ENCODE measurements around the gene PPP1R12C. TPM values are rescaled to one million over a fixed set of nuclear protein-coding genes. Genes with fewer than 3 reads are reported as not detected.

The PPP1R12C gene
- total RNA-seq, 1 experiment from 2014 or later: 110 TPM

DNA sequence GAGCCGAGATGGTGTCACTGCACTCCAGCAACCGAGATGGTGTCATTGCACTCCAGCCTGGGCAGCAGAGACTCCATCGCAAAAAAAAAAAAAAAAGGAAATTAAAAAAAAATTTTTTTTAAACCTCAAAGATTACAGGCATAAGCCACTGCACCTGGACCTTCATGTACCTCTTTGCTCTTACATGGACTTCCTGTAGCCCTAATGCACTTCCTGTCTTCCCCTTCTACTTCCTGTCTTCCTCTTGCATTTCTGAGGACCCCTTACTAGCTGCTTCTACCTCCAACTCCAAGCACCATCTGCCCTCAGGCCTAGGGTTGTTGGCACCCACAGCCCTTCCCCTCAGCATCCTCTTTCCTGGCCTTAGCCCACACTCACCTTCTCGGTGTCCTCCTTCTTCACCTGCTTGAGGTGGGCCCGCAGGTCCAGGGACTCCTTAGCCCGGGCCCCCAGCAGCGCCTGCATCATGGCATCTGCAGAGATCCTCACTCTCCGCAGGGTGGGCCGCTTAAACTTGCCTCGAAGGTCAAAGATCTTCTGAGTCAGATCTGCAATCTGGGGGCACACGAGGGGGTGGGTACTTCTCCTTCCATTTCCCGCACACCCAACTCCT is 36.3 kb upstream of the PPP1R12C start:
- Histone ChIP-seq H3K4me2 (no peak overlapping the region), H3K36me3 (ENCODE audit: low read depth) (no peaks in the 10 kb centered on the region), H2AFZ (no peak overlapping the region), H3K27me3 (ENCODE audit: insufficient read depth, low read depth) (peaks cover 4% of the 10 kb centered on the region; the same call in 1 of the 2 replicates), H3K9me3 (ENCODE audit: insufficient read depth, low read depth) (no peaks in the 10 kb centered on the region), H3F3A (ENCODE audit: insufficient read depth, low read depth) (peaks cover 23% of the 10 kb centered on the region), H3K9me2 (ENCODE audit: insufficient read depth) (no peaks in the 10 kb centered on the region), H4K20me1 (ENCODE audit: insufficient read depth) (no peaks in the 10 kb centered on the region), H3K4me3 (no peak overlapping the region), H3K79me2 (ENCODE audit: low read depth) (no peaks in the 10 kb centered on the region), H3K4me1 (replicated peaks; ENCODE audit: insufficient read depth) (peaks cover 13% of the 10 kb centered on the region), H3K27ac (no peak overlapping the region)
- POLR2A ChIA-PET (ENCODE audit: unreplicated experiment): no interaction called here
- intact Hi-C loops (cut with micrococcal nuclease; ENCODE audit: unreplicated experiment): no loop called here
- TF ChIP-seq EZH2 (IDR thresholded peaks at IDR 0.05; ENCODE audit: low read depth): no peak
- TF ChIP-seq, protein P1, sequence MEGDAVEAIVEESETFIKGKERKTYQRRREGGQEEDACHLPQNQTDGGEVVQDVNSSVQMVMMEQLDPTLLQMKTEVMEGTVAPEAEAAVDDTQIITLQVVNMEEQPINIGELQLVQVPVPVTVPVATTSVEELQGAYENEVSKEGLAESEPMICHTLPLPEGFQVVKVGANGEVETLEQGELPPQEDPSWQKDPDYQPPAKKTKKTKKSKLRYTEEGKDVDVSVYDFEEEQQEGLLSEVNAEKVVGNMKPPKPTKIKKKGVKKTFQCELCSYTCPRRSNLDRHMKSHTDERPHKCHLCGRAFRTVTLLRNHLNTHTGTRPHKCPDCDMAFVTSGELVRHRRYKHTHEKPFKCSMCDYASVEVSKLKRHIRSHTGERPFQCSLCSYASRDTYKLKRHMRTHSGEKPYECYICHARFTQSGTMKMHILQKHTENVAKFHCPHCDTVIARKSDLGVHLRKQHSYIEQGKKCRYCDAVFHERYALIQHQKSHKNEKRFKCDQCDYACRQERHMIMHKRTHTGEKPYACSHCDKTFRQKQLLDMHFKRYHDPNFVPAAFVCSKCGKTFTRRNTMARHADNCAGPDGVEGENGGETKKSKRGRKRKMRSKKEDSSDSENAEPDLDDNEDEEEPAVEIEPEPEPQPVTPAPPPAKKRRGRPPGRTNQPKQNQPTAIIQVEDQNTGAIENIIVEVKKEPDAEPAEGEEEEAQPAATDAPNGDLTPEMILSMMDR (conservative IDR thresholded peaks at IDR 0.05): no peak
- CTCF ChIA-PET: no interaction called here
- no peak for DNase-seq
- BruUV-seq (replicated peaks): no TSS peak

DNA sequence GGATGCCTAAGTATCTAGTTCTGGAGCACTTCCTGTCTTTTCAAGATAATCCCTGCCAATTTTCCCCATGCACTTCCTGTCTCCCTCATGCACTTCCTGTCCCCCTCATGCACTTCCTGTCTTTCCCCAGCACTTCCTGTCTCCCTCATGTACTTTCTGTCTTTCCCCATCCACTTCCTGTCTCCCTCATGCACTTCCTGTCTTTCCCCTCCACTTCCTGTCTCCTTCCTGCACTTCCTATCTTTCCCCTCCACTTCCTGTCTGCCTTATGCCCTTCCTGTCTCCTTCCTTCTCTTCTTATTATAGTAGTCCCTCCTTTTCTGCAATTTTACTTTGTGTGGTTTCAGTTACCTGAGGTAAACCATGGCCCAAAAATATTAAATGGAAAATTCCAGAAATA is 34.6 kb upstream of the PPP1R12C start:
- Histone ChIP-seq H3K4me1 (replicated peaks; ENCODE audit: insufficient read depth) (peaks cover 20% of the 10 kb centered on the region; the same call in 1 of the 2 replicates), H3K9me3 (ENCODE audit: insufficient read depth, low read depth) (no peaks in the 10 kb centered on the region), H3K27me3 (ENCODE audit: insufficient read depth, low read depth) (peaks cover 4% of the 10 kb centered on the region; the same call in 1 of the 2 replicates), H3K9me2 (ENCODE audit: insufficient read depth) (no peaks in the 10 kb centered on the region), H3K79me2 (ENCODE audit: low read depth) (no peaks in the 10 kb centered on the region), H3K4me3 (no peak overlapping the region), H3F3A (ENCODE audit: insufficient read depth, low read depth) (peaks cover 13% of the 10 kb centered on the region; the same call in 1 of the 2 replicates), H3K27ac (no peak overlapping the region), H2AFZ (no peak overlapping the region), H4K20me1 (ENCODE audit: insufficient read depth) (no peaks in the 10 kb centered on the region), H3K36me3 (ENCODE audit: low read depth) (no peaks in the 10 kb centered on the region), H3K4me2 (no peak overlapping the region)
- DNase-seq: no peak
- TF ChIP-seq, protein P1 (conservative IDR thresholded peaks at IDR 0.05): no peak
- TF ChIP-seq EZH2 (IDR thresholded peaks at IDR 0.05; ENCODE audit: low read depth): no peak
- ChIA-PET POLR2A (ENCODE audit: unreplicated experiment) (no interaction called here), CTCF (interaction anchor here (0.6 kb wide), 1 partner anchor 28 kb away, joined by 6 read pairs; no protein-coding TSS in a partner anchor)
- BruUV-seq (replicated peaks): no TSS peak
- intact Hi-C loops (cut with micrococcal nuclease; ENCODE audit: unreplicated experiment): no loop called here

DNA sequence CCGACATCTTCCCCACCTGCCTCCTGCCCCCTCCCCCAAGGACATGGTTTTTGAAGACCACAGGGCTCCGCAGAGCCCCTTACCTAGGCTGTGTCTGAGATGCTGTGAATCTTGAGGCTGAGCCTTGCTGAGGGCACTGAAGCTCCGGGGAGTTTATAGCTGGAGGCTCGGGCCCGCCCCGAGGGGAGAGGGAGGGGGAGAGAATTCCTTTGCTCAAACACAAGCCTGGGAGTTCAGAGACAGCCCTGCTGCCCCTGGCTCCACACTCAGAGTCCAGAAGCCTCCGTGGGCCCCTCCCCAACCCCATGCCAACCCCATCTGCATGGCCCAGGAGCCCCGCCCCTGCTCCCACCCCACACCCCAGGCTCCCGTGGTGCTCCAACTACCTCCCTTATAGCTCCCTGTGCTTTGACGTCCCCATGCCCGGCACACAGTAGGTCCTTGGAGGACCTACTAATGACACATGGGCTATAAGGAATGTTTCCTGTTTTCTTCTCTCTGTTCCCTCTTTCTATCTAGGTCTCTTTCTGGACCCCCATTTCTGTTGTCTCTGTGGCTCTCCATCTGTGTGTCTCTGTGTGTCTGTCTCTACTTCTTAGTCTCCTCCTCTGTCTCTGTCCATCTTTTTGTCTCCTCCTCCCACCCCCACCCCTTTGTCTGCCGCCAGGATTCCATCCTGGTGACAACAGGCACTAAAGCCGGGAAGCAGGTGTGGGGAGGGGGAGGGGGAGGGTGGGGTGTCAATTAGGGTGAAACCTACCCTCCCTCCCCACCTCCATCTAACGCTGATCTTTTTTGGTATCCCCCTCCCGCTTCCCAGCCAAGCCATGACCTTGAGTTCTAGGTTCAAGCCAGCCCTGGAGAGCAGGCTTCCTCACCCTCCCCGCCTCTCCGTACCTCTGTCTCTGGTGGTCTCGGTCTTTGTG is 31.9 kb upstream of the PPP1R12C start, which contains the start of gene TNNT1:
Gene TNNT1 (minus strand): TSS at position 129 of the 926 bp plus-strand sequence. CDS start 2,049 bp downstream, outside the sequence.
- Histone ChIP-seq H3K27ac (no peak within 1 kb of the TSS), H3K79me2 (ENCODE audit: low read depth) (no peaks in the 10 kb centered on the region), H3F3A (ENCODE audit: insufficient read depth, low read depth) (peaks cover 10% of the 10 kb centered on the region; the same call in 1 of the 2 replicates), H3K4me2 (peak within 1 kb of the TSS; percentile 17), H3K36me3 (ENCODE audit: low read depth) (no peaks in the 10 kb centered on the region), H3K9me3 (ENCODE audit: insufficient read depth, low read depth) (no peaks in the 10 kb centered on the region), H3K27me3 (ENCODE audit: insufficient read depth, low read depth) (peaks cover 4% of the 10 kb centered on the region; the same call in 1 of the 2 replicates), H3K4me1 (replicated peaks; ENCODE audit: insufficient read depth) (peaks cover 20% of the 10 kb centered on the region; the same call in 1 of the 2 replicates), H2AFZ (no peak within 1 kb of the TSS), H3K4me3 (no peak within 1 kb of the TSS), H4K20me1 (ENCODE audit: insufficient read depth) (no peaks in the 10 kb centered on the region), H3K9me2 (ENCODE audit: insufficient read depth) (no peaks in the 10 kb centered on the region)
- CTCF ChIA-PET: interaction anchor here (0.9 kb wide), 1 partner anchor 9 kb away, joined by 3 read pairs; no protein-coding TSS in a partner anchor
- TF ChIP-seq, protein P1 (conservative IDR thresholded peaks at IDR 0.05): no peak
- no peak for TF ChIP-seq EZH2 (IDR thresholded peaks at IDR 0.05; ENCODE audit: low read depth)
- POLR2A ChIA-PET (ENCODE audit: unreplicated experiment): interaction anchor here (0.5 to 0.7 kb wide), 5 partner anchors 18 to 1013 kb away, joined by 4 to 21 read pairs (median 5); partner anchors contain the start of genes TMC4 and ZNF784
- BruUV-seq (replicated peaks): no TSS peak
- peak in 1 of 2 experiments; percentile 47 for DNase-seq
- intact Hi-C loops (cut with micrococcal nuclease; ENCODE audit: unreplicated experiment): loop anchor here (1.0 to 10.0 kb wide), 2 partner anchors 131 to 325 kb away; partner anchors contain the start of genes HSPBP1 and ZNF628

Data from PC-9 (cell line).